DMS79 treated with DMSO at 0.1 percent for 48 hours (cell line): Measurements from ENCODE around the gene RAB5A.
"Not testable (repeated sequence)": the region's sequence is repeated elsewhere in the genome, so short reads cannot be mapped to it uniquely, and the experiment has no call there.

ENCODE experiments used
- DNase-seq: peaks from one replicate; lab custom pipeline; 2025; lab: John Stamatoyannopoulos, UW

RAB5A gene

DNA sequence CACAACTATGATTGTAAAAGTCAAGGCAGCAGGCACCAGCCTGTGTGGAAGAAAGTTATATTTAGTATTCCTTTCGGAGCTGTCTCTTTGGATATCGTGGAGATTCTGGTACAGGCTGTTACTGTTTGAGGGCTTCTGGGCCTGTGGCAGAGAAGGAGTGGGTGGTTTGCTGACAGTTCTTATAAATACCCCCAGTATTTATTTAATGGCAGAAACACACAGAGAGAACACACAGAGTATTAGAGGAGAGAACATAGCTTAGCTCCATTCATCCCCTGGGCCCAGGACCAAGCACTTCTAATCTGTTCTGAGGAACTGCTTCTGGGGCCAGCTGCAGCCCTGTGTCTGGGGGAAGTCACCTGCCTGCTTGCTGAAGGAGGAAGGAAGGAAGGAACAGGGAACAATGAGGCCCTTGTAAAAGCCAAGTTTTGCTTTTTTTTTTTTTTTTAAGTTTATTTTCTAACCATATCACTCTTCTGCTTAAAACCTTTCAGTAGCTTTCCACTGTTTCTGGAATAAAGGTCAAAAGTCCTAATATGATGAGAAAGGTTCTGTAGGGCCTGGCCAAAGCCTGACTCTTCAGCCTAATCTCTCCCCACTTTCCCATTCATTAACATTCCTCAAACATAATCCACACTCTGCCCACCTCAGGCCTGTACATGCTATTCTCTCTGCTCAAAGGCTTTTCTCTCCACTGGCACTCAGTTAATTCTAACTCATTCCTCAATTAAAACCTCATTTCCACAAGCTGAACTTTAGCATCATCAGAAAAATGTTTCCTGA is 76.9 kb downstream of the RAB5A start:
- DNase-seq: no peak

DNA sequence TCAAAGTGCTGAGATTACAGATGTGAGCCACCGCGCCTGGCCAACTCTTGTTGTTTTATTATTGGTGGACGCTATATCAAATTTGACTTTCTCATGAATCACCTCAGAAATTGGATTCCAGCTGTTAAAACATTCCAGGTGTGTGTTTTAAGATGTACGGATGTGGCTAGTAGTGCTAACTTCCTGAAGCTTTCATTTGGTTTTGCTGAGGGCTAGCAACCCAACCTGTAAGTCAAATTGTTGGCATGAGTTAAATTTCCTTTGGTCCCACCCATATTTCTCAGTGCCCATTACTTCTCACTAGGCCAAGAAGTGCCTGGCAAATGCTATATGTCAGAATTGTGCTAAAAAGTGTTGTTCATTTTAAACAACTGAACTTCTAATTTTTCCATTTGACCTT is 80.2 kb downstream of the RAB5A start:
- DNase-seq: no peak

DNA sequence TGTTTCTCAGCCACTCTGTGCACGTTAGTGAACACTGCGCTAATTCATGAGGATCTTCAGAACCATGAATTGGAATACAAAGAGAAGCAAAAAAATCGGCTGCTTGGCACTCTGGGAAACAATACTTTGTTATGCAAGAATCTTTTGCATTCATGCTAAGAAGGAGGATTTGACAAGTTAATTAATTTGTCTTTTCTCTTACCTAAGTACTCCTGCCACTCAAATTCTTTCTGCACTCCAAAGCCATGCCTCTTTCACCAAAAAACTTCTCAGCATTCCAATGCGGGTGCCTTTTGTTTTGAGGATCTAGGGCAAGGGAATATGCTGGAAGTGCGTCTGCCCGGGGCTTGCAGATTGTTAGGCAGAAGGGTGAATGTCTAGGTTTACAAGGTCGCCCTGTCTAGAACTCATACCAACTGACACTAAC is 82.0 kb downstream of the RAB5A start:
- DNase-seq: no peak

DNA sequence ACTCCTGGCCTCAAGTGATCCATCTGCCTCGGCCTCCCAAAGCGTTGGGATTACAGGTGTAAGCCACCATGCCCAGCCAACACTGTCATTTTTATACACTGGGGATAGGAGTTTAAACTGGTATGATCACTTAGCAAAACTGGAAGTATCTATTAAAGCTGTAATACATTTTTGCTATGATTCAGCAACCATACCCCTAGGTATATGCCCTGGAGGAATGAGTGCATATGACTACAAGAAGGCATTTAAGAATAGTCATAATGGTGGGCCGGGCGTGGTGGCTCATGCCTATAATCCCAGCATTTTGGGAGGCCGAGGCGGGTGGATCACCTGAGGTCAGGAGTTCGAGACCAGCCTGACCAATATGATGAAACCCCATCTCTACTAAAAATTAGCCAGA is 85.0 kb downstream of the RAB5A start:
- not testable (repeated sequence) for DNase-seq
